BJ (cell line): ENCODE measurements around the gene LARP4B. TPM values are rescaled to one million over a fixed set of nuclear protein-coding genes. Genes with fewer than 3 reads are reported as not detected.

ENCODE experiments used
- CTCF ChIA-PET: fragments of 350-600 bp; formaldehyde crosslinking; extraction: SDS; loops from one replicate; lab custom pipeline; 2021; ENCODE audit warnings: antibody characterized with exemption, inconsistent platforms; lab: Yijun Ruan, JAX
- POLR2A ChIA-PET: fragments of 300-600 bp; sonication (Branson Sonifier 250); formaldehyde crosslinking; extraction: SDS; loops from one replicate; lab custom pipeline; 2021; ENCODE audit warnings: antibody characterized with exemption; lab: Charles Lee
- DNase-seq: peaks from one replicate; pipeline ENCODE4 v3.0.0-alpha.2; 2011; ENCODE audit warnings: low read depth
- H3K27me3 ChIP-seq: 2 replicates; pipeline ENCODE4 v1.6.0; 2011; ENCODE audit warnings: low read length; ENCODE audit not compliant: control insufficient read depth, insufficient read depth
- H3K36me3 ChIP-seq: 2 replicates; pipeline ENCODE4 v1.5.1; 2011; ENCODE audit warnings: low read length; ENCODE audit not compliant: control insufficient read depth, insufficient read depth
- H3K4me3 ChIP-seq: 2 replicates; pipeline ENCODE4 v1.5.1; 2011; ENCODE audit warnings: low read depth, mild to moderate bottlenecking, control low read depth, low read length
- polyA plus RNA-seq: library from polyadenylated mRNA; depleted of rRNA; stranded (reverse); fragments of >200 nt; gene quantifications from 2 replicates; pipeline ENCODE4 v1.2.3, GENCODE V29; 2011
- TF ChIP-seq, protein P1 (sequence below): IDR thresholded peaks from 2 replicates; pipeline ENCODE4 v1.5.1; 2011; ENCODE audit warnings: low read depth, mild to moderate bottlenecking, control low read depth, inconsistent platforms, low read length, moderate library complexity; ENCODE audit not compliant: insufficient read depth

Gene LARP4B
- polyA plus RNA-seq, 1 experiment, result 38.4 TPM

DNA sequence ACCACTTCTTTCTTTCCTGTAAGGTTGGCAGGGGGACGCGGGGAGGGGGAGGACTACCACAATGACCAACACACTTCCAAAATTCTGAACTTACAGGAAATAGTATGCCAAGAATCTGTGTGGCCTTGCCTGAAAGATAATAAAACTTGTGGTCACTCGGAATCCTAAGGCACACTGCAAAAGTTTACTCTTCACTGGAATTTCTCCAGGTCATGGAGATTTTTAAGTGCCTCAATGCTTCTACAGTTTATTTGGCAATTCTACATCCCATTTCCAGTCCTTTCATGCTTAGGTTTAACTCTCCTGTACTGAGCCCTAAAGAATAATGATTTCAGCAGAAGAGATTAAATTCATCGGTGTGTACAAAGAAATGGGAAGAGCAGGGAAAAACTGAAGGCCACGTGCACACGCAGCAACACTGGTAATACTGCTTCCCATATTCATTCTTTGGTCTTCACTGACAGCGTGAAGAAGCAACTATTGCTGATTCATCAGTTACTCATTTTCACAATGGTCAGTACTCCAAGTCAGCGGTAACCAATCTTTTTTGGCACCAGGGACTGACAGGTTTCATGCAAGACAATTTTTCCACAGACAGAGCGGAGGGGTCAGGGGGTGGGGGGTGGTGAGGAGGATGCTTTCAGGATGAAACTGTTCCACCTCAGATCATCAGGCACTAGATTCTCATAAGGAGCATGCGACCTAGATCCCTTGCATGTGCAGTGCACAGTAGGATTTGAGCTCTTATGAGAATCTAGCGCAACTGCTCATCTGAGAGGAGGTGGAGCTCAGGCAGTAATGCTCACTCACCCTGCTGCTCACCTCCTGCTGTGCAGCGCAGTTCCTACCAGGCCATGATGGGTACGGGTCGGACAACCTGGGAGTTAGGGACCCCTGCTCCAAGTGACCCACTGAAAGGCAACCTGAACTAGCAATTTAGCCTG is 9.8 kb downstream of the LARP4B start:
- peak; percentile 37 for DNase-seq
- Histone ChIP-seq H3K36me3 (peaks cover 3% of the 10 kb centered on the region; the same call in 1 of the 2 replicates), H3K27me3 (no peaks in the 10 kb centered on the region), H3K4me3 (no peak overlapping the region)
- TF ChIP-seq, protein P1, sequence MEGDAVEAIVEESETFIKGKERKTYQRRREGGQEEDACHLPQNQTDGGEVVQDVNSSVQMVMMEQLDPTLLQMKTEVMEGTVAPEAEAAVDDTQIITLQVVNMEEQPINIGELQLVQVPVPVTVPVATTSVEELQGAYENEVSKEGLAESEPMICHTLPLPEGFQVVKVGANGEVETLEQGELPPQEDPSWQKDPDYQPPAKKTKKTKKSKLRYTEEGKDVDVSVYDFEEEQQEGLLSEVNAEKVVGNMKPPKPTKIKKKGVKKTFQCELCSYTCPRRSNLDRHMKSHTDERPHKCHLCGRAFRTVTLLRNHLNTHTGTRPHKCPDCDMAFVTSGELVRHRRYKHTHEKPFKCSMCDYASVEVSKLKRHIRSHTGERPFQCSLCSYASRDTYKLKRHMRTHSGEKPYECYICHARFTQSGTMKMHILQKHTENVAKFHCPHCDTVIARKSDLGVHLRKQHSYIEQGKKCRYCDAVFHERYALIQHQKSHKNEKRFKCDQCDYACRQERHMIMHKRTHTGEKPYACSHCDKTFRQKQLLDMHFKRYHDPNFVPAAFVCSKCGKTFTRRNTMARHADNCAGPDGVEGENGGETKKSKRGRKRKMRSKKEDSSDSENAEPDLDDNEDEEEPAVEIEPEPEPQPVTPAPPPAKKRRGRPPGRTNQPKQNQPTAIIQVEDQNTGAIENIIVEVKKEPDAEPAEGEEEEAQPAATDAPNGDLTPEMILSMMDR, result no peak
- ChIA-PET POLR2A (no interaction called here), CTCF (no interaction called here)

- H3K27me3 ChIP-seq, result no peaks in the 10 kb centered on the region
- ChIA-PET CTCF (no interaction called here), POLR2A (no interaction called here)
- no peak for DNase-seq
- TF ChIP-seq, protein P1, result no peak
- H3K4me3 ChIP-seq, result no peak overlapping the region
- peaks cover 3% of the 10 kb centered on the region; the same call in 1 of the 2 replicates for H3K36me3 ChIP-seq
These were observed 11.1 kb downstream of the LARP4B start for GRCh38 chr10:920450-920849.

DNA sequence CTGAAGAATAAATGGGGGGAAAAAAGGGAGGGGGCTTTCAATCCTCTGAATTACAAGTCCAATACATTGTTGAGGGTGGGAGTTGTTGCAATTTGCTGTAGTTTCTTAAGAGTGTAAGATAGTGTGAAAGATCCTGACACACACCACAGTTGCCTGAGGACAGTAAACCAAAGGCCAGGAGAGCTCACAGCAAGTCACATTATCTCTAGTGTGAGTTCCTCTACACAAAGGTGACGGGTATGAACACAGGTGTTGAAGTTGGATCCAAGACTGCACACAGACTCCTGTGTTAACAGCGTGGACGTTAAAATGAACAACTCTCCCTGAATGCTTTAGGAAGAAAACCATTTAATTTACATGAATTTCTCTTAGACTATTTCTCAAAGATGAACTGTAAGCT is 12.0 kb downstream of the LARP4B start:
- Histone ChIP-seq H3K4me3 (no peak overlapping the region), H3K27me3 (no peaks in the 10 kb centered on the region), H3K36me3 (peaks cover 3% of the 10 kb centered on the region; the same call in 1 of the 2 replicates)
- no peak for DNase-seq
- CTCF ChIA-PET, result no interaction called here
- POLR2A ChIA-PET, result no interaction called here
- TF ChIP-seq, protein P1, result no peak

- TF ChIP-seq, protein P1, result no peak
- Histone ChIP-seq H3K27me3 (no peaks in the 10 kb centered on the region), H3K36me3 (peaks cover 3% of the 10 kb centered on the region; the same call in 1 of the 2 replicates), H3K4me3 (no peak overlapping the region)
- no peak for DNase-seq
- CTCF ChIA-PET, result no interaction called here
- POLR2A ChIA-PET, result no interaction called here
These were observed 13.5 kb downstream of the LARP4B start for GRCh38 chr10:917999-918398.

DNA sequence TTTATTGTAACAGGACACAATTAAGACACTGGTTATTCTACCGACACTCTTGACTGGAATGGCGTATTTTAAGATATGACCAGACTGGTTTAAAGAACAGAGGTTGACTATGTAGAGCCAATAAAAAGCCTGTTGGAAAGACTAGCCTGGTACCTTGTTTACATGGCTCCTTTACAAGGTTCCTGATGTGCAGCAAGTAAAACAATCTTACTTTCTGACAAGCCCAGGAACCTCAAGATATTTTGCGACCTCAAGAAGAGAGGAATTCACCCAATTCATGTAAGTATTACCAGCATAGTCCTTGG is 14.1 kb downstream of the LARP4B start:
- peaks cover 3% of the 10 kb centered on the region; the same call in 1 of the 2 replicates for H3K36me3 ChIP-seq
- no peak overlapping the region for H3K4me3 ChIP-seq
- TF ChIP-seq, protein P1, result no peak
- no peak for DNase-seq
- H3K27me3 ChIP-seq, result no peaks in the 10 kb centered on the region
- ChIA-PET POLR2A (no interaction called here), CTCF (no interaction called here)
